Activated T-cell treated with anti-CD3 and anti-CD28 coated beads, Interleukin-2, amount 50 U/mL, for 4 hours (primary cell): Measurements from ENCODE around the gene AUTS2. TPM values are rescaled to one million over a fixed set of nuclear protein-coding genes. Genes with fewer than 3 reads are reported as not detected.
A peak's percentile ranks its signal among the peaks of the same experiment; 100 is the strongest.

Experiments
- ATAC-seq, 2 donors: fragments of 200-7000 bp; cut with Tn5 transposase; one replicate each; pipeline ENCODE4 v1.10.0; 2021
- DNase-seq: peaks from one replicate; pipeline ENCODE4 v3.0.0-alpha.2; 2020
- H3K27me3 Mint-ChIP-seq: one replicate; pipeline ENCODE4 v1.8.0; 2021; ENCODE audit warnings: low read depth, mixed read lengths
- H3K36me3 Mint-ChIP-seq: one replicate; pipeline ENCODE4 v1.8.0; 2022; ENCODE audit warnings: mixed read lengths; ENCODE audit not compliant: insufficient read depth
- H3K4me1 Mint-ChIP-seq: one replicate; pipeline ENCODE4 v1.8.0; 2021; ENCODE audit warnings: low read depth, mixed read lengths
- H3K4me3 Mint-ChIP-seq: one replicate; pipeline ENCODE4 v1.8.0; 2021; ENCODE audit warnings: mild to moderate bottlenecking, moderate library complexity, mixed read lengths
- H3K9me3 Mint-ChIP-seq: one replicate; pipeline ENCODE4 v1.8.0; 2021; ENCODE audit warnings: mixed read lengths
- total RNA-seq, 3 donors: library from RNA; stranded (reverse); gene quantifications; one replicate each; pipeline ENCODE4 v1.2.1, GENCODE V29; 2021

The AUTS2 gene
- total RNA-seq, 3 donors from 2014 or later = 1.4 to 4.4 (median 2.8) TPM

DNA sequence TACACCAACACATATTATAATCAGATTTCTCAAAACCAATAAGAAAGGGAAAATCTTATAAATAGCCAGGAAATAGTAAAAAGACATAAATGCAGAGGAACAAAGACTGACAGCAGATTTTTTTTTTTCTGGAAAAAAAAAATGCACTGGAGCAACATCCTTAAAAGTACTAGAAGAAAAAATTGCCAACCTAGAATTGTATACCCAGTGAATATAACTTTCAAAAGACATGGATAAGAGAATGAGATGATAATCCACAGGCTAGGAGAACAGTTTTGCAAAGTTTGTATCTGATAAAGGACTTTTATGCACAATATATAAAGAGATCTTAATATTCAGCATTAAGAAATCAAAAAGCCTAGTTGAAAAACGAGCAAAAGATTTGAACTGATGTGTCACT is 554.0 kb downstream of the AUTS2 start:
- no peaks in the 10 kb centered on the region for H3K27me3 Mint-ChIP-seq
- H3K9me3 Mint-ChIP-seq = peaks cover 7% of the 10 kb centered on the region
- no peak for ATAC-seq
- no peak for DNase-seq
- no peaks in the 10 kb centered on the region for H3K36me3 Mint-ChIP-seq
- H3K4me3 Mint-ChIP-seq = no peak overlapping the region
- H3K4me1 Mint-ChIP-seq = no peaks in the 10 kb centered on the region

GRCh38 chr7:70153933-70154332 is 555.7 kb downstream of the AUTS2 start:
- Mint-ChIP-seq H3K9me3 (peaks cover 7% of the 10 kb centered on the region), H3K4me3 (no peak overlapping the region), H3K36me3 (no peaks in the 10 kb centered on the region), H3K27me3 (no peaks in the 10 kb centered on the region), H3K4me1 (no peaks in the 10 kb centered on the region)
- no peak for DNase-seq
- ATAC-seq = no peak

GRCh38 chr7:70154521-70155180 is 556.4 kb downstream of the AUTS2 start:
- H3K4me3 Mint-ChIP-seq = no peak overlapping the region
- peaks cover 7% of the 10 kb centered on the region for H3K9me3 Mint-ChIP-seq
- DNase-seq (no peak), ATAC-seq (no peak)
- H3K27me3 Mint-ChIP-seq = no peaks in the 10 kb centered on the region
- H3K4me1 Mint-ChIP-seq = no peaks in the 10 kb centered on the region
- no peaks in the 10 kb centered on the region for H3K36me3 Mint-ChIP-seq

GRCh38 chr7:70156057-70156456 is 557.8 kb downstream of the AUTS2 start:
- Mint-ChIP-seq H3K27me3 (no peaks in the 10 kb centered on the region), H3K9me3 (peaks cover 7% of the 10 kb centered on the region), H3K4me3 (no peak overlapping the region), H3K4me1 (no peaks in the 10 kb centered on the region), H3K36me3 (no peaks in the 10 kb centered on the region)
- DNase-seq (no peak), ATAC-seq (no peak)

- Mint-ChIP-seq H3K27me3 (peaks cover 4% of the 10 kb centered on the region), H3K4me3 (no peak overlapping the region), H3K36me3 (no peaks in the 10 kb centered on the region), H3K9me3 (no peaks in the 10 kb centered on the region), H3K4me1 (no peaks in the 10 kb centered on the region)
- no peak for DNase-seq
- no peak for ATAC-seq
Measured at GRCh38 chr7:70159121-70159520, 560.8 kb downstream of the AUTS2 start.

GRCh38 chr7:70165477-70166170 is 567.3 kb downstream of the AUTS2 start:
- peaks cover 7% of the 10 kb centered on the region for H3K9me3 Mint-ChIP-seq
- no peaks in the 10 kb centered on the region for H3K4me1 Mint-ChIP-seq
- H3K36me3 Mint-ChIP-seq = no peaks in the 10 kb centered on the region
- DNase-seq (no peak), ATAC-seq (no peak)
- peaks cover 4% of the 10 kb centered on the region for H3K27me3 Mint-ChIP-seq
- no peak overlapping the region for H3K4me3 Mint-ChIP-seq

DNA sequence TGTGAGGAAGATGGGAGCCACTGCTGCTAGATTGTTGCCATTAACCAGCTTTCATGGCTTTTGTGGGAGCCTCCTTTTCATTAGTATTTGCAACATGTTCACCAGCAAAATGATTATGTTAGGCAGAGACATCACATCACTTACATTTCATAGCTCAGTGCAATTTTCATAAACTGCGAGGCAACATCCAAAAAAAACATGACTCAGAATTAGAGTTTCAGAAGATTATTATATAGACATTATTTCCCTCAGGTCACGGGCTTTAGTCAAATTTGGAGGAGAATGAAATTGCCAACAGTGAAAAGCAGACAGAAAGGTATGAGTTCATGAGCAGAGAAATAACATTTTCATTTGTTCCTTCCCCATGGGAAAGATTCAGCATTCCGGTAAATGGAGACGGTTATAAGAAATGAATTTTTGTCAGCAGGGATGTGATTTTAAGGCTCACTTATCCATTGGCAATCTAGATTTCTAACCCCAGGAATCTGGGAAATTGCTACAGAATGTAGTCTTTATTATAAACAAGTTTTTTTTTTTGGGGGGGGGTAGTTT is 573.2 kb downstream of the AUTS2 start:
- Mint-ChIP-seq H3K27me3 (no peaks in the 10 kb centered on the region), H3K4me1 (no peaks in the 10 kb centered on the region), H3K9me3 (peaks cover 16% of the 10 kb centered on the region), H3K36me3 (no peaks in the 10 kb centered on the region), H3K4me3 (no peak overlapping the region)
- ATAC-seq (no peak), DNase-seq (no peak)

DNA sequence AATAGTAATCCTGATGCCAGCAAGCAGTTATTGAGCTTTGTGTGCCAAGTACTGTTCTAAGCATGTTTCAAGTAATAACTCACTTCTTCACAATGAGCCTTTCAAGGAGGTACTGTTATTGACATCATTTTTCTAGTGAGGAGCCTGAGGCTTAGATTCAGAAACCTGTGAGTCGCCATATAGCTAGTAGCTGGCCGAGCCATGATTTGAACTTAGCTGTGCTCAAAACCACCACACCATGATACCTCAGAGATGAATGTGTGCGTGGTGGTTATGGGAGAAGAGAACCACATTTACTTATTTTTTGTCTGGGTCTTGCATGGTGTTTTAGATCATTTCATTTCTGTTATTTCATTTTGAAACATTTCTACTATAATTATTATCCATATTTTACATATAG is 578.9 kb downstream of the AUTS2 start:
- no peaks in the 10 kb centered on the region for H3K27me3 Mint-ChIP-seq
- H3K9me3 Mint-ChIP-seq = peaks cover 9% of the 10 kb centered on the region
- H3K36me3 Mint-ChIP-seq = no peaks in the 10 kb centered on the region
- no peak overlapping the region for H3K4me3 Mint-ChIP-seq
- peaks cover 9% of the 10 kb centered on the region for H3K4me1 Mint-ChIP-seq
- peak; percentile 43 to 79 for ATAC-seq
- no peak for DNase-seq

- peaks cover 9% of the 10 kb centered on the region for H3K9me3 Mint-ChIP-seq
- no peak overlapping the region for H3K4me3 Mint-ChIP-seq
- DNase-seq = no peak
- no peaks in the 10 kb centered on the region for H3K27me3 Mint-ChIP-seq
- no peaks in the 10 kb centered on the region for H3K36me3 Mint-ChIP-seq
- ATAC-seq = no peak
- H3K4me1 Mint-ChIP-seq = peaks cover 9% of the 10 kb centered on the region
Measured at GRCh38 chr7:70178211-70178610, 579.9 kb downstream of the AUTS2 start.

GRCh38 chr7:70178787-70179186 is 580.5 kb downstream of the AUTS2 start:
- no peaks in the 10 kb centered on the region for H3K36me3 Mint-ChIP-seq
- peaks cover 7% of the 10 kb centered on the region for H3K9me3 Mint-ChIP-seq
- no peaks in the 10 kb centered on the region for H3K27me3 Mint-ChIP-seq
- peaks cover 9% of the 10 kb centered on the region for H3K4me1 Mint-ChIP-seq
- no peak for ATAC-seq
- H3K4me3 Mint-ChIP-seq = no peak overlapping the region
- DNase-seq = no peak

DNA sequence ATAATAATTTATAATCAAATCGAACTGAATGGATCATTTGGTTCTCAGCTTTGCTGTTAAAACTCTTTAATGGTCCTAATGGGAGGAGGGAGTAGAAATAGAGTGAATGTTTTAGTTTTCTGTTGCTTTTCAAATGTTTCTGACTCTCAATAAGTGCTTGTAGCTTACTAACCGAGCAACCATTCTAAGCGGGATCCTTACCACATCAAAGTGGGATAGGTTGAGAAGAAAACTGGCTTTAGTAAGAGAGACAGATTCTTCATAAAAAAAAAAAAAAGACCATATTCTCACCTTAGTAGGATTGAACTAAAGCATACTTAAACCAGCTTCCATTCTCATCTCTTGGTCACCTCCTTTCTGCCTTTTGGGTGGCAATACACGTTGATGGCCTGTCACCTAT is 584.2 kb downstream of the AUTS2 start:
- H3K27me3 Mint-ChIP-seq = no peaks in the 10 kb centered on the region
- H3K4me1 Mint-ChIP-seq = peaks cover 9% of the 10 kb centered on the region
- peaks cover 7% of the 10 kb centered on the region for H3K9me3 Mint-ChIP-seq
- no peak overlapping the region for H3K4me3 Mint-ChIP-seq
- ATAC-seq (no peak), DNase-seq (no peak)
- no peaks in the 10 kb centered on the region for H3K36me3 Mint-ChIP-seq

DNA sequence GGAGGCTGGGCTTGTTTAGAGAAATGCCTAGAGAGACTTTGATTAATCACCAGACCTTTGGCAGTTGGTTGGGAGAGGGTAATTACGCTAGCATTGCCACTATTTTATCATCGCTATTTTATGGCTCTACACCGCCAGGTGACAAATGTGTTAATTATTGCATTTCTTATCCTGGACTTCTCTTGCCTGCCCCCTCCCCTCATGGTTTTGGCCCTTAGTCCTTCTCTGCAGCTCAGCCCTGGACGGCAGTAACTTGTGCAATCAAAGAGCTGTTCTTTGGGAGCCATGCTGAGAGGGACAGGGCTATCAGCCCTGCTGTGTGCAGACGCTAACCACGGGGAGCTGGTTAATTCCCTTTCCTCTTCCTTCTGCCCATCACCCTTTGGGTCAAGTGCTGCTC is 585.0 kb downstream of the AUTS2 start:
- no peak for DNase-seq

DNA sequence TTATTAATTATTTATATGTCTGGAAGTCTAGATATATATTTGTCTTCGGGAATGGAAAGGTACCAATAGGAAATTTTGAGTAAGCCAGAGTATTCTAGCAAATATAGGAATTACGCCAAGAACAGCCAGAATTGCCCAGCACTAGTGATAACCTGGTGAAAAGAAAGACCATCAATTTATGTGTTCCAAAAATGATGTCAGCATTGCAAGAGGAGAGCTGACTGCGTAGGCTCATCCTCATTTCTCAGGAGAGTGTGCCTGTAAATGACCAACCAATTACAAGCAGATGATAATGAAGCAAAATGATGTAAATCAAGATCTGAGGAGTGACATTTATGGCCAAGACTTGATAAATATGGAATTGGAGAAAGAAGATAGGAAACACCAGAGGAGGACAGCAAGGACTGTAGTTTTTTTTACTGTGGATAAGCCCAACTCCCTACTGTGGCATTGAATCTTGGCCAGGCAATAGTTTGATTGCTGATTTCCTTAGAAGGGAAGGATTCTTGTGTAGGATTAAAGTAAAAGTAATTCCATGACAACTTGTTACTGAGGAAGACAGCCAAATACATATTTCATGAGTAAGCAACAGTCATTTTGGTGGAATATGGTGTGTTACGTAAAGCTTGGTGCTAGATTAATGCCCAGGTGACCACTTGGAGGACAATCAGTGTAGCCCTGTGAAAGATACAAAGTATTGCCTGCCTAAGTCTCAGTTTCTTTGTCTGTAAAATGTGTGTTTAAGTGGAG is 590.8 kb downstream of the AUTS2 start:
- Mint-ChIP-seq H3K27me3 (no peaks in the 10 kb centered on the region), H3K4me3 (no peak overlapping the region), H3K9me3 (peaks cover 11% of the 10 kb centered on the region), H3K36me3 (no peaks in the 10 kb centered on the region), H3K4me1 (no peaks in the 10 kb centered on the region)
- DNase-seq (no peak), ATAC-seq (no peak)

More for the DNA sequence above, 585.0 kb downstream of the AUTS2 start:
- Mint-ChIP-seq H3K4me3 (no peak overlapping the region), H3K36me3 (no peaks in the 10 kb centered on the region), H3K27me3 (no peaks in the 10 kb centered on the region), H3K4me1 (peaks cover 4% of the 10 kb centered on the region), H3K9me3 (peaks cover 7% of the 10 kb centered on the region)
- no peak for ATAC-seq

GRCh38 chr7:70189776-70190175 is 591.5 kb downstream of the AUTS2 start:
- Mint-ChIP-seq H3K36me3 (no peaks in the 10 kb centered on the region), H3K4me3 (no peak overlapping the region), H3K27me3 (no peaks in the 10 kb centered on the region), H3K4me1 (no peaks in the 10 kb centered on the region), H3K9me3 (peaks cover 11% of the 10 kb centered on the region)
- DNase-seq (no peak), ATAC-seq (no peak)
